Measurements from ENCODE around the gene TSPEAR. TPM values are rescaled to one million over a fixed set of nuclear protein-coding genes. Genes with fewer than 3 reads are reported as not detected.

TSPEAR gene
- total RNA-seq, 1 donor from 2014 or later: not detected

DNA sequence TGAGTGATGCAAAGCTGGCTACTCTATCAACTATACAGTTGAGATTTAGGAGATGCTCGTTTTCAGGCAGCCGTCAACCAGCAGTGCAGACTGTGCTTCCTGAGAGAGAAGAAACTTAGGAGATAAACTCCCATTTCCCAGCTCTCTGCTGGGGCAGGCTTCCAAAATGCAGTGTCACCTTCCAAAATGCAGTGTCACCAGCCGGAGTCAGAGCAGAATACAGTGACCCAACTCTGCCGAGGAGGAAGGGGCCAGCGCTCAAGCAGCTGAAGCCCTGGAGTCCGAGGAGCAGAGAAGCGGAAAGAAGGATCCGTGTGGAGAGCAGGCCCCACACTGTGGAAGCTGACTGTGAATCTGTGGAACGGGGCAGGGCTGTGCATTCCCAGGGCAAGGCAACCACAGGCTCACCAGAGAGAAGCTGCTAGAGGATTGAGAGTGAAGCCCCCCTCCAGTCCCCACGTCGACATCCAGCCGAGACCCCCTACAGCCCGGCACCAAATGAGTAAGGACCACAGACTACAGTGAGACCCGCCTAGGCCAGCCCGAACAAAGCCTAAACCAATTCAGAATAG, 28.7 kb downstream of the TSPEAR start:
- TF ChIP-seq, protein P1, sequence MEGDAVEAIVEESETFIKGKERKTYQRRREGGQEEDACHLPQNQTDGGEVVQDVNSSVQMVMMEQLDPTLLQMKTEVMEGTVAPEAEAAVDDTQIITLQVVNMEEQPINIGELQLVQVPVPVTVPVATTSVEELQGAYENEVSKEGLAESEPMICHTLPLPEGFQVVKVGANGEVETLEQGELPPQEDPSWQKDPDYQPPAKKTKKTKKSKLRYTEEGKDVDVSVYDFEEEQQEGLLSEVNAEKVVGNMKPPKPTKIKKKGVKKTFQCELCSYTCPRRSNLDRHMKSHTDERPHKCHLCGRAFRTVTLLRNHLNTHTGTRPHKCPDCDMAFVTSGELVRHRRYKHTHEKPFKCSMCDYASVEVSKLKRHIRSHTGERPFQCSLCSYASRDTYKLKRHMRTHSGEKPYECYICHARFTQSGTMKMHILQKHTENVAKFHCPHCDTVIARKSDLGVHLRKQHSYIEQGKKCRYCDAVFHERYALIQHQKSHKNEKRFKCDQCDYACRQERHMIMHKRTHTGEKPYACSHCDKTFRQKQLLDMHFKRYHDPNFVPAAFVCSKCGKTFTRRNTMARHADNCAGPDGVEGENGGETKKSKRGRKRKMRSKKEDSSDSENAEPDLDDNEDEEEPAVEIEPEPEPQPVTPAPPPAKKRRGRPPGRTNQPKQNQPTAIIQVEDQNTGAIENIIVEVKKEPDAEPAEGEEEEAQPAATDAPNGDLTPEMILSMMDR (IDR thresholded peaks at IDR 0.05; ENCODE audit: unreplicated experiment): no peak
- peaks cover 15% of the 10 kb centered on the region for H3K4me1 Mint-ChIP-seq (ENCODE audit: low read depth)
- no peaks in the 10 kb centered on the region for H3K9me3 Mint-ChIP-seq (ENCODE audit: low read depth)
- peaks cover 58% of the 10 kb centered on the region for H3K27me3 Mint-ChIP-seq
- no peaks in the 10 kb centered on the region for H3K36me3 Mint-ChIP-seq (ENCODE audit: insufficient read depth)
- DNase-seq (ENCODE audit: low spot score, unreplicated experiment): no peak
- H3K4me3 Mint-ChIP-seq (ENCODE audit: low read depth): no peak overlapping the region
- no peak overlapping the region for H3K27ac Mint-ChIP-seq

DNA sequence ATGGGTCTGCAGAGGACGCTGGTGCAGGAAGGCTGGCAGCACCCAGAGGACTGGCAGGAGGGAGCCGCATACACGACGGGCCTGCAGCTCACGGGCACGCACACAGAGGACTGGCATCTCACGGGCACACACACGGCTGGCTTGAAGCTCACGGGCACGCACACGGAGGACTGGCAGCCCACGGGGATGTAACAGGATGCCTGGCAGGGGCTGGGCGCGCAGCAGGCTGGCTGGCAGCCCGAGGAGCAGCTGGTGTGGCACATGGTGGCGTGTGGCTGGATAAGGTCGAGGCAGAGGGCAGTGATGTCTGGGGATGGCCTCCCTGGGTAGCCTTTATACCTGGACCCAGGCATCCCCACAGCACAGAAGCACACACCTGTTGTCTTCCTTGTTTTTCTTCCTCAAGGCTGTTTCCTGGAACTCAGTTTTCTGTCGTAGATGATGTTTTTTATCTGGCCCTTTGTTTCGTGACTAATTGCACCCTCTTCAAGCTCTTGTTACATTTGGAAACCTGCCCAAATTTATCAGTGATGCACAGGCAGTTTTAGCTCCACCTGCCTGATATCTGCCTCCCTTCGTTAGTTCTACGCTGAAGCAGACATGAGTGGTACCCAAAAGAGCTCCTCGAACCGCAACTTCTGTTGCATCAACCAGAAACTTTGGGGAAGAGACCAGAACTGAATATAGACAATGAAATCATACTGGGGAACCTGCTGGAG, 29.4 kb downstream of the TSPEAR start, which contains the start of gene KRTAP12-1:
Gene KRTAP12-1 (minus strand): TSS at position 303 of the 719 bp plus-strand sequence. CDS start 40 bp downstream, at position 263.
- H3K27ac Mint-ChIP-seq: no peak within 1 kb of the TSS
- H3K36me3 Mint-ChIP-seq (ENCODE audit: insufficient read depth): no peaks in the 10 kb centered on the region
- TF ChIP-seq, protein P1 (IDR thresholded peaks at IDR 0.05; ENCODE audit: unreplicated experiment): no peak
- no peaks in the 10 kb centered on the region for H3K9me3 Mint-ChIP-seq (ENCODE audit: low read depth)
- H3K4me1 Mint-ChIP-seq (ENCODE audit: low read depth): peaks cover 8% of the 10 kb centered on the region
- peaks cover 53% of the 10 kb centered on the region for H3K27me3 Mint-ChIP-seq
- H3K4me3 Mint-ChIP-seq (ENCODE audit: low read depth): no peak within 1 kb of the TSS
- DNase-seq (ENCODE audit: low spot score, unreplicated experiment): no peak

DNA sequence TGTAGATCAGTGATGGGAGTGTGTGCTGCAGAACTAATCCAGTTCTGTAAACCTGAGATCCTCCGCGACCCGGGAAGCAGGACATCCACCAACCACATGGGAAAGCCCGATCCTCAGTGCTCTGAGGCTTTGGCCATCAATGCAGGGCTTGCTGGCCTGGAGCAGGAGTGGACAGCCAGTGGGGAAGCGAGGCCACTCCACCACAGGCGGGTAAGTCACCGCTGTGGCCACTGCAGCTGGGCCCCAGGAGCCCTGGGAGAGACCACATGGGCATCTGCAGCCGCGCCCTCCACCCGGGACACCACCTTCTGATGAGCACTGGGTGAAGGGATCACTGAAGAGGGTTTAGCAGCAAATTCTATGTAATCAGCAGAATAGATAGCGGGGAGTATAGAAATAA, 30.2 kb downstream of the TSPEAR start:
- H3K4me1 Mint-ChIP-seq (ENCODE audit: low read depth): peaks cover 2% of the 10 kb centered on the region
- no peak overlapping the region for H3K4me3 Mint-ChIP-seq (ENCODE audit: low read depth)
- no peak for DNase-seq (ENCODE audit: low spot score, unreplicated experiment)
- no peak overlapping the region for H3K27ac Mint-ChIP-seq
- H3K27me3 Mint-ChIP-seq: peaks cover 52% of the 10 kb centered on the region
- TF ChIP-seq, protein P1 (IDR thresholded peaks at IDR 0.05; ENCODE audit: unreplicated experiment): no peak
- H3K9me3 Mint-ChIP-seq (ENCODE audit: low read depth): no peaks in the 10 kb centered on the region
- no peaks in the 10 kb centered on the region for H3K36me3 Mint-ChIP-seq (ENCODE audit: insufficient read depth)

DNA sequence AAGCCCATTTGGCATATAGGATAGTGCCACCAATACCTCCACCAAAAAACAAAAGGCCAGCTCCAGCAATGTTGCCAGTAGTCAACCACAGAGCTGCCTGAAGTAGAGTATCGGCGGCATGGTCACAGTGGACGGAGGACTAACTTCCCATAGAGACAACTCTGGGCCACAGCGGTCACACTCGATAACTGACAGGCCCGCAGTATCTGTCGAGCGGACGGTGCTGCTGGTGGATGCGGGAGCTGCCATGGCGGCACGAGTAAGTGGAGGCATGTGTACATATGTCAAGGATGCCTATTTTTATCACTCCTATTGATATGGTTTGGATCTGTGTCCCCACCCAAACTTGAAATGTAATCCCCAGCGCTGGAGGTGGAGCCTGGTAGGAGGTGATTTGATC, 33.5 kb downstream of the TSPEAR start:
- peaks cover 37% of the 10 kb centered on the region for H3K27me3 Mint-ChIP-seq
- no peak overlapping the region for H3K4me3 Mint-ChIP-seq (ENCODE audit: low read depth)
- no peak for DNase-seq (ENCODE audit: low spot score, unreplicated experiment)

DNA sequence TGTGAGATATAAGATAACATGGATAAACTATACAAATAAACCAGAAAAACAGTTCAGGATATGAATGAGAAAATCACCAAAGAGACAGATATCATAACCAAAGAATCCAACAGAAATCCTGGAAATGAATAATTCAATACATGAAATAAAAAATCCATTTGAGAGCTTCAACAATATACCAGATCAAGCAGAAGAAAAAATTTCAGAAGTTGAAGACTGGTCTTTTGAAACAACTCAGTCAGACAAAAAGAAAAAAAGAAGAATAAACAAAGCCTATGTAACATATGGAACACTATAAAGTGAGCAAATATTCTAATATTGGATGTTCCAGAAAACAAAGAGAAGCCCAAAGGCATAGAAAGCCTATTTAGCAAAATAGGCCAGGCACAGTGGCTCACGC, 39.5 kb downstream of the TSPEAR start:
- no peak for DNase-seq (ENCODE audit: low spot score, unreplicated experiment)
- Mint-ChIP-seq H3K9me3 (ENCODE audit: low read depth) (peaks cover 30% of the 10 kb centered on the region), H3K36me3 (ENCODE audit: insufficient read depth) (peaks cover 1% of the 10 kb centered on the region), H3K27me3 (peaks cover 13% of the 10 kb centered on the region), H3K4me3 (ENCODE audit: low read depth) (no peak overlapping the region), H3K4me1 (ENCODE audit: low read depth) (no peaks in the 10 kb centered on the region), H3K27ac (no peak overlapping the region)
- TF ChIP-seq, protein P1 (IDR thresholded peaks at IDR 0.05; ENCODE audit: unreplicated experiment): no peak

More for the DNA sequence above, 33.5 kb downstream of the TSPEAR start:
- Mint-ChIP-seq H3K27ac (no peak overlapping the region), H3K4me1 (ENCODE audit: low read depth) (no peaks in the 10 kb centered on the region), H3K9me3 (ENCODE audit: low read depth) (peaks cover 10% of the 10 kb centered on the region), H3K36me3 (ENCODE audit: insufficient read depth) (peaks cover under 1% of the 10 kb centered on the region)
- TF ChIP-seq, protein P1 (IDR thresholded peaks at IDR 0.05; ENCODE audit: unreplicated experiment): no peak
